HT1080 (cell line): Measurements from ENCODE around the gene FUS. TPM values are rescaled to one million over a fixed set of nuclear protein-coding genes. Genes with fewer than 3 reads are reported as not detected.
A peak's percentile ranks its signal among the peaks of the same experiment; 100 is the strongest.
"Not testable (repeated sequence)": the region's sequence is repeated elsewhere in the genome, so short reads cannot be mapped to it uniquely, and the experiment has no call there.

Source experiments
- DNase-seq: peaks from one replicate; pipeline ENCODE4 v3.0.0-alpha.2; 2015; ENCODE audit warnings: low read depth
- polyA plus RNA-seq, 2 experiments: library from polyadenylated mRNA; depleted of rRNA; stranded (reverse); fragments of >200 nt; gene quantifications; 2 replicates each; pipeline ENCODE4 v1.2.3, GENCODE V29; 2015
- total RNA-seq: library from RNA; depleted of rRNA; stranded (reverse); fragments of >200 nt; shearing (Covaris generic); gene quantifications from 2 replicates; pipeline ENCODE4 v1.2.3, GENCODE V29; 2014; rRNA removed

FUS gene
- total RNA-seq, result 21.7 and 34.0 TPM in 2 replicates
- polyA plus RNA-seq (2015; cell fraction: cytosol; rRNA removed), result 443 and 444 TPM in 2 replicates
- polyA plus RNA-seq (2015; cell fraction: nucleus; rRNA removed), result 855 and 862 TPM in 2 replicates

DNA sequence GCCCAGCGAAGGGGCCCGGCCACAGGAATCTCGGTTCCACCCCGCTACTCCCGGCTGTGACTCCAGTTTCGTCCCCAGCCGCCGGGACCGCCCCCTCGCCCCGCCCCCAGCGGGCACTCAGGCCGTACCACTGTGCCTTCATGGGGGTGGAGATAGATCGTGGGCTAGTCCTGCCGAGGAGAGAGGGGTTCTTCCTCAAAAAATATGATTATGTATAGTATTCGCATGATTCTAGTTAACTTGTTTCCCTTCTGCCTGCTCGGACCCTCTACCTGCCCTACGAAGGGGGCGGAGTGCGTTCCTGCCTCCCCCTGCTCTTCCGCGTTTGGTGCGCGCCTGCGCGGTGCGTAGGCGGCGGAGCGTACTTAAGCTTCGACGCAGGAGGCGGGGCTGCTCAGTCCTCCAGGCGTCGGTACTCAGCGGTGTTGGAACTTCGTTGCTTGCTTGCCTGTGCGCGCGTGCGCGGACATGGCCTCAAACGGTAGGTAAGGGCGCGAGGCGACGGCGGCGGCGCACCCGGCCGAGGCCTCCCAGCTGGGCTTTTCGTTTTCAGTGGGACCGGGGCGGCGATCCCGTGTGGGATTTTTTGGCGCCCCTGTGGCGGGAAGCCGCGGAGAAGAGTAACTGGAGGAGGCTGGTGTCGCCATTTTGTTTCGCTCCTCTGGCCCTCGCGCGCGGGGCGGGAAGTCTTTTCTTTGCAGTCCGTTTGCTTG lies at the start of gene FUS:
FUS (plus strand) TSS at position 393 of the 713 bp plus-strand sequence; CDS start at position 469, 76 bp downstream.
- DNase-seq, result peak; percentile 82

DNA sequence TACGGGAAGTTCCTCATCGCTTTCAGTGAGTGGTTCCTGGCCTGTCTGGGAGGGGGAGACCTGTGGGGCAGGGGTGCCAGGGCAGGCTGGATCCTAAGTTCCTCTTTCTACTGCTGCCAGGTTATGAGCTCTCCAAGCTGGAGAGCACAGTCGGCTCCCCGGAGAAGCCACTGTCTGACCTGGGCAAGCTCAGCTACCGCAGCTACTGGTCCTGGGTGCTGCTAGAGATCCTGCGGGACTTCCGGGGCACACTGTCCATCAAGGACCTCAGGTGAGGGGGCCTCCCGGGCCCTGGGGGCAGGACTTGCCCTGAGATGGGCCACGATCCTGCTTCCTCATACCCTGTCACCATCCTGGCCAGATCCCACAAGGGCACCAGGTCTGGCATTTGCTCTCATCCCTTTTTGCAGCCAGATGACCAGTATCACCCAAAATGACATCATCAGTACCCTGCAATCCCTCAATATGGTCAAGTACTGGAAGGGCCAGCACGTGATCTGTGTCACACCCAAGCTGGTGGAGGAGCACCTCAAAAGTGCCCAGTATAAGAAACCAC lies 49.5 kb upstream of the FUS start:
- DNase-seq, result no peak

GRCh38 chr16:31130899-31131298 lies 49.0 kb upstream of the FUS start:
- DNase-seq, result no peak

- no peak for DNase-seq
These were observed 48.5 kb upstream of the FUS start for GRCh38 chr16:31131416-31131815.

DNA sequence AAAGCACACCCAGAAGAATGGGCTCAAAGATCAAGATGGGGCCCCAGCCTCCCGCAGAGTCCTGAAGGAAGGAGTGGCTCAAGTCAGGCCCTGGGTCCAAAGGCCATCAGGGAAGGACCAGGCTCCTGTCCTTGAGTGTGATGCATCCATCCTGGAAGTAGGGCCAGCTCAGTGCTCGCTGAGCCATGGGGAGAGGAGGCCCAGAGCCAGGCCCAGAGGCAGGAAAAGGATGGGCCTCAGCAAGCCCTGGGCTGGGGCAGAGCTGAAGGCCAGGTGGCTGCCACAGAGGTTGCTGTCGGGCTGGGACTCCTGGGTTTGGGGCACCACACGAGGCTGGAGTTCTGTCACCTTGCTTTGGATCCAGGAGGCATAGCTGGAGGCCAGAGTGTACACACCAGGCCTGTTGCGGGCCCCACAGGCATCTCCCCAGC lies 48.1 kb upstream of the FUS start:
- DNase-seq, result no peak

DNA sequence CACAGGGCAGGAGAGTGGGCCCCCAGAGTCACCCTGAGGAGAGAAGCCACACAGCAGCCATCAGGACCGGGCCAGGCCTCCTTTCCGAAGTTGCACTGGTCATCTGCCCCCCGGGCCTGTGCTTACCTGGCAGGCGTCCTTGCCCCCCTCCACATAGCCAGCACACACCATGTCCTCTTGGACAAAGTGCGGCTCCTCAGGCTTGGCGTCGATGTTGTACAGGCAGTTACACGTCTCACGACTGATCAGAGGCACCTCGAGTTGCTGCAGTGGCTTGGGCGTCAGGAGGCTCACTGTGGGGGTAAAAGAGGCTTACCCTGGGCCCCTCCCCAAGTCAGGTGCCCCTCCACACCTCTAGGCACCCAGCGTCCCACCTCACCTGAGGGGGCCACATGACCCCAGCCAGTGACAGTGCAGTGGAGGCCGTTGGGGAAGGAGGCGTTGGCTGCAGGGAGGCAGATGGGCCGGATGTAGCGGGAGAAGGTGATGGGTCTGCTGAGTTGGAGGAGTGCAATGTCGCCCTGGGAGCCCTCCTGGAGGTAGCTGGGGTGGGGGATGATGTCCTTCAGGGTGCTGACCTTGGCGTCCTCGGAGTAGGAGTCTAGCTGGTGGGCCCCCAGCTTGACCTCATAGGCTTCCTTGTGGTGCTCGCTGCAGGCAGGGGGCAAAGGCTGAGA lies 47.5 kb upstream of the FUS start:
- DNase-seq, result no peak

DNA sequence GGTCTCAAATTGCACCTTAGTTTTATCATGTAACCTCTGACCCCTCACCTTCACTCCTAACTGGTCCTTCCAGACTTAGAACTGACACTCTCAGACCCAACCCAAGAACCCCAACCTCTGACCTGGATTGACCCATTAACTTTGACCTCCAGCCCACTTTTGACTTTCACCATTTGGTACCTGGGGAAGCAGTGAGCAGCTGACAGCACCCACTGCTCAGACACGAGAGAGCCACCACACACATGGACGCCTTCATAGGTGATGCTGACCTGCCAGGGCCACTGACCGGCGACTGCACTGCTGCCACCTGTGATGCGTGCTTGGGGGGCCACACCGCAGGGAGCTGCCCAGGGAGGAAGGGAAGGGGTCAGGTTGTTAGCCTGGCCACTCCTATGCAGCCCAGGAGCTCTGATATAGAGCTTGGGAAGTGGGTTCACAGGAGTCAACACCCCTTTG lies 46.9 kb upstream of the FUS start:
- DNase-seq, result no peak

DNA sequence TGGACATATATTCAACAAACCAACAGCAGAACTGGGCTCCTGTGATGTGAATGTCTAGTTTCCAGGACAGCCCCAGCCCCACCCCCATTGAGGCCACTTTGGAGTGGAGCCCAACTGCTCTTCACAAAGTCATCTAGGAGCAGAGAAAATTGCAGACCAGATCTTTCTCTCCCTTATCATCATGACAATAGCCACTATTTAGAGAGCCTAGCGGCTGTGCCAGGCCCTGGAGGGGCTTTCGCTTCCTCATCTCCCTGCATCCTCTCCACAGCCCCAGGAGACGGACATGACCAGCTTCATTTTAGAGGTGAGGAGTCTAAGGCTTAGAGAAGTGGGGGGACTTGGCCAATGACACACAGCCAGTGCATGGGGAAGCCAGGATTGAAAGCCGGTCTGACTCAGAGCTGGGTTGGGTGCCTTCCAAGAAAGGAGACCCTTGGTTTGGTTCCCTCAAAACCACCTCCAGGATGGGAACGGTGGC lies 45.8 kb upstream of the FUS start:
- DNase-seq, result no peak

DNA sequence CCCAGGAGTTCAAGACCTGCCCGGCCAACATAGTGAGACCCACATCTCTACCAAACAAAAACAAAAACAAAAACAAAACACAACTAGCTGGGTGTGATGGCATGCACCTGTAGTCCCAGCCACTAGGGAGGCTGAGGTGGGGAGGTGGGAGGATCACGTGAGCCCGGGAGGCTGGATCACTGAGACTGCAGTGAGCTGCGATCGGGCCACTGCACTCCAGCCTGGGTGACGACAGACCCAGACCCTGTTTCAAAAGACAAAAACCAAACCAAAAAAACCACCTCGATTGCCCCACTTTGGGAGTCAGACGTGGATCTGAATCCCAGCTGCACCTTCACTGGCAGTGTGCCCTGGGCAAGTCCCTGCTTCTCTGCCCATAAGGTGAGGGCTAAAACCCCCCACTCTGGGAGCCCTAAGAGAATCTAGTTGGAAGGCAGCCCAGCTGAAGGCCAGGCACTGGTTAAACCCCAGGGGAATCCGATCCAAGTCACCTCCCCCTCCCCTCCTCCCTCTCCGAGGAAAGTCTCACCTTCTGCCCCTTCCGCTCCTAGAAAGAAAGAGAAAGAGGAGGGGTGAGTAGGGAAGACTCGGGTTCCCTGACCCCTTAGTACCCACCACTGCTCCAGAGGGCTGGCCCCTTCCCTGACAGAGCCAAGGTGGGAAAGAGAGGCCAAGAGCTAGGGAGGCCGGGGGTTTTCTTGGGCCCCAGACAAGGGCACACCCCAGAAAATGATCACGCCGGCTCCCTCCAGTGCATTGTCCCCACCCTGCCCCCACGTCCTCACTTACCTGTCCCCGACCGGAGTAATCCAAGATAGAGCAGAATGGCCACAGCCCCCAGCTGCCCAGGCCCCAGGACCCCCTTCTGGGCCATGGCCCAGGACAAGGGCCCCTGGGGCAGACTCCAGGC lies 45.1 kb upstream of the FUS start:
- DNase-seq, result no peak

DNA sequence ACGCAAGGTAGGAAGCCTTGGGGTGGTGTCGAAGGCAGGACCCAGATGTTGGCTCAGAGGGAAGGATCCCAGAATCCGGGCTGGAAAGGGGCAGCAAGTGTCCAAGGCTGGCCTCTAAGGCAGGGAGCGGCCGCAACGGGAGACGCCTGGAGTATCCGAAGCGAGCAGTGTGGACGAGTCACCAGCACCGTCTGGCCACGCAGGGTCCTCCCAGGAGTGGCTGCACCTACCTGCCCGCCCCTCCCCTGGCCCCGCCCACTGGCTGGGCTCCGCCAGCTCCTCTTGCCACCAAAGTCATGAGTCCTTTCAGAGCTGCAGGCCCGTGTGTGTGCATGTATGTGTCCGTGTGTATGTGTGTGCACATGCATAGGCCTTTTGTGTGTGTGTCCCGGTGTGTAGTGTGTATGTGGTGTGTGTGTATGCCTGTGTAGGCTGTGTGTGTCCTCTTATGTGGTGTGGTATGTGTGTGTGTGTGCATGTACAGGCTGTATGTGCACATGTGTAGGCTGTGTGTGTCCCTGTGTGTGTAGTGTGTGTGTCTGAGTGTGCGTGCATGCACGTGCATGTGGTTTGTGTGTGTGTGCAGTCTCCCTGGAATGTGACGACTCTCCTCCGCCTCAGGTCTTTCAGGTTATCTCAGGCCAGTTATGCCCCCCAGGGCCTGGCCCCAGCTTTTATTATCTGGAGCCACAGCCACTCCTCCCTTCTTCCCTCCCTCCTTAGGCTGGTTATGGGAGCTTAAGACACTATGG lies 44.2 kb upstream of the FUS start, which contains the start of gene PRSS8:
PRSS8 (minus strand) TSS at position 193 of the 752 bp plus-strand sequence. CDS start 229 bp downstream, outside the sequence.
- no peak for DNase-seq

DNA sequence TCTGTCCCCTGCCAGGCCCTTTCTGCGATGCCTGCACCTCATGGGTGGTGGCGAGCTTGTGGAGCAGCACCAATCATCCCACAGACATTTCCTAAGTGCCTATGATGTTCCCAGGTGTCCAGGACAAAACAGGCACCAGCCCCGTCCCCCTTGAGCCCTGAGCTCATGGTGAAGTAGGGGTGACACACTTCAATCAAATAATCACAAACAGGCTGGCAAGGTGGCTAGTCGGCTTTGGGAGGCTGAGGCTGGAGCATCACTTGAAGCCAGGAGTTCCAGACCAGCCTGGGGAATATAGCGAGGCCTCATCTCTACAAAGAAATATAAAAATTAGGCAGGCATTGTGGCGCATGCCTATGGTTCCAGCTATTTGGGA lies 43.7 kb upstream of the FUS start:
- DNase-seq, result no peak

- DNase-seq, result not testable (repeated sequence)
These were observed 43.0 kb upstream of the FUS start for GRCh38 chr16:31136822-31137499.

GRCh38 chr16:31138621-31139578 lies 41.0 kb upstream of the FUS start:
- peak; percentile 76 for DNase-seq

DNA sequence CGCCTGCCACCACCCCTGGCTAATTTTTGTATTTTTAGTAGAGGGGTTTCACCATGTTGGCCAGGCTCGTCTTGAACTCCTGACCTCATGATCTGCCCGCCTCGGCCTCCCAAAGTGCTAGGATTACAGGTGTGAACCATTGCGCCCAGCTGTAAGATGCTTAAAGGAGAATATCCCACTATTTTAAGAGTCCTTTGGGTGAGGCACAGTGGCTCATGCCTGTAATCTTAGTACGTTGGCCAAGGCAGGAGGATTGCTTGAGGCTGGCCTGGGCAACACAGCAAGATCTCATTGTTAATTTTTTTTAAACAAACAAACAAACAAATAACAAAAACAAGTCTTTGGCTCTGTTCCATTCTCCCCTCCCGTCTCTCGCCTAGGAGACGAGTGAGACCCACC lies 38.9 kb upstream of the FUS start:
- not testable (repeated sequence) for DNase-seq

GRCh38 chr16:31141489-31142108 lies 38.3 kb upstream of the FUS start:
- no peak for DNase-seq

GRCh38 chr16:31142109-31143010 lies 37.6 kb upstream of the FUS start:
- peak; percentile 97 for DNase-seq
